IMR-90 (cell line): ENCODE results near the gene TTC23. TPM values are rescaled to one million over a fixed set of nuclear protein-coding genes. Genes with fewer than 3 reads are reported as not detected.

Source experiments
- ATAC-seq: fragments of 200-7000 bp; cut with Tn5 transposase; 2 replicates; pipeline ENCODE4 v1.9.1; 2020; ENCODE audit warnings: low read depth, mild to moderate bottlenecking, moderate library complexity
- BruUV-seq: library from RNA; stranded (reverse); fragments of 400-500 nt; replicated peaks from 2 replicates; lab custom pipeline; 2021; lab: Mats Ljungman, UMichigan
- CTCF ChIA-PET: fragments of 300-600 bp; formaldehyde crosslinking; extraction: SDS; loops from one replicate; lab custom pipeline; 2021; ENCODE audit warnings: antibody characterized with exemption; lab: Yijun Ruan, JAX
- POLR2A ChIA-PET: fragments of 300-600 bp; sonication (Branson Sonifier 250); formaldehyde crosslinking; loops from one replicate; lab custom pipeline; 2022; ENCODE audit warnings: antibody characterized with exemption; ENCODE audit not compliant: unreplicated experiment; lab: Charles Lee
- DNase-seq: peaks from one replicate; pipeline ENCODE4 v3.0.0; 2013
- H2AFZ ChIP-seq: replicated peaks from 2 replicates; pipeline ENCODE3; 2013; ENCODE audit warnings: low read length, mild to moderate bottlenecking; ENCODE audit not compliant: poor library complexity
- H2AK5ac ChIP-seq: 2 replicates; pipeline ENCODE4 v1.6.1; 2013; ENCODE audit warnings: low read depth, low read length, inconsistent platforms
- H2AK9ac ChIP-seq: replicated peaks from 2 replicates; pipeline ENCODE3; 2013; ENCODE audit warnings: mild to moderate bottlenecking, low read depth, low read length, moderate library complexity; ENCODE audit not compliant: poor library complexity
- H2BK120ac ChIP-seq: 2 replicates; pipeline ENCODE4 v1.6.1; 2013; ENCODE audit warnings: low read depth, low read length, inconsistent platforms
- H2BK15ac ChIP-seq: 3 replicates; pipeline ENCODE4 v1.6.1; 2013; ENCODE audit warnings: low read depth, low read length, inconsistent platforms
- H2BK20ac ChIP-seq: 2 replicates; pipeline ENCODE4 v1.6.1; 2013; ENCODE audit warnings: low read depth, mild to moderate bottlenecking, inconsistent platforms, low read length, moderate library complexity
- H2BK5ac ChIP-seq: 2 replicates; pipeline ENCODE4 v1.6.1; 2013; ENCODE audit warnings: mild to moderate bottlenecking, low read depth, low read length, inconsistent platforms; ENCODE audit not compliant: poor library complexity, severe bottlenecking
- H3K14ac ChIP-seq: replicated peaks from 2 replicates; pipeline ENCODE4 v1.6.1; 2013; ENCODE audit warnings: low read depth, low read length, inconsistent platforms
- H3K18ac ChIP-seq: 2 replicates; pipeline ENCODE4 v1.6.1; 2013; ENCODE audit warnings: low read depth, low read length, control low read depth
- H3K23ac ChIP-seq: 2 replicates; pipeline ENCODE4 v1.6.1; 2013; ENCODE audit warnings: low read depth, low read length, inconsistent platforms
- H3K27ac ChIP-seq: 2 replicates; pipeline ENCODE4 v1.5.1; 2013; ENCODE audit warnings: mild to moderate bottlenecking, control low read depth, low read length; ENCODE audit not compliant: insufficient read depth
- H3K27me3 ChIP-seq: 2 replicates; pipeline ENCODE4 v1.6.1; 2013; ENCODE audit warnings: low read length; ENCODE audit not compliant: control insufficient read depth, insufficient read depth
- H3K36me3 ChIP-seq: 2 replicates; pipeline ENCODE4 v1.6.1; 2013; ENCODE audit warnings: low read length, mixed read lengths; ENCODE audit not compliant: control insufficient read depth, insufficient read depth
- H3K4ac ChIP-seq: 2 replicates; pipeline ENCODE4 v1.6.1; 2013; ENCODE audit warnings: low read depth, low read length, inconsistent platforms
- H3K4me1 ChIP-seq: 2 replicates; pipeline ENCODE4 v1.6.1; 2013; ENCODE audit warnings: low read length, mixed read lengths; ENCODE audit not compliant: control insufficient read depth, insufficient read depth
- H3K4me2 ChIP-seq: 2 replicates; pipeline ENCODE4 v1.6.1; 2013; ENCODE audit warnings: low read depth, mild to moderate bottlenecking, control low read depth, low read length, moderate library complexity
- H3K4me3 ChIP-seq: 2 replicates; pipeline ENCODE4 v1.5.1; 2013; ENCODE audit warnings: low read depth, mild to moderate bottlenecking, control low read depth, low read length, moderate library complexity; ENCODE audit not compliant: insufficient read depth
- H3K56ac ChIP-seq: 2 replicates; pipeline ENCODE4 v1.6.1; 2013; ENCODE audit warnings: low read length, inconsistent platforms; ENCODE audit not compliant: insufficient read depth; ENCODE audit errors: extremely low read depth
- H3K79me1 ChIP-seq, 2 experiments: 2 replicates each; pipeline ENCODE4 v1.6.1; 2013; ENCODE audit warnings: low read length in 2 of 2, inconsistent platforms in 1 of 2, low read depth in 1 of 2
- H3K9ac ChIP-seq: 2 replicates; pipeline ENCODE4 v1.6.1; 2013; ENCODE audit warnings: low read depth, low read length, control low read depth
- H3K9me1 ChIP-seq: 2 replicates; pipeline ENCODE4 v1.6.1; 2013; ENCODE audit warnings: low read length, inconsistent platforms; ENCODE audit not compliant: insufficient read depth
- H3K9me3 ChIP-seq: 2 replicates; pipeline ENCODE4 v1.6.1; 2013; ENCODE audit warnings: low read length; ENCODE audit not compliant: control insufficient read depth, insufficient read depth
- H4K20me1 ChIP-seq: 2 replicates; pipeline ENCODE4 v1.6.1; 2013; ENCODE audit warnings: low read length, inconsistent platforms; ENCODE audit not compliant: insufficient read depth
- H4K5ac ChIP-seq: 2 replicates; pipeline ENCODE4 v1.6.1; 2013; ENCODE audit warnings: mild to moderate bottlenecking, low read depth, low read length, control low read depth
- H4K8ac ChIP-seq, 2 experiments: 2 replicates each; pipeline ENCODE4 v1.6.1; 2013; ENCODE audit warnings: low read depth in 2 of 2, low read length in 2 of 2, control low read depth in 1 of 2, inconsistent platforms in 1 of 2
- H4K91ac ChIP-seq: 2 replicates; pipeline ENCODE4 v1.6.1; 2013; ENCODE audit warnings: low read depth, low read length, inconsistent platforms; ENCODE audit not compliant: insufficient read depth
- BHLHE40 ChIP-seq: fragments of 150-350 bp; IDR thresholded peaks from 2 replicates; pipeline ENCODE4 v1.6.1; 2016; ENCODE audit warnings: mild to moderate bottlenecking, low read depth, low read length
- CEBPB ChIP-seq: IDR thresholded peaks from 2 replicates; pipeline ENCODE4 v1.6.1; 2012; ENCODE audit warnings: low read depth, low read length, improper control_type of control experiment
- CHD1 ChIP-seq: IDR thresholded peaks from 2 replicates; pipeline ENCODE4 v1.6.1; 2012; ENCODE audit warnings: low read depth, low read length, improper control_type of control experiment
- MAFK ChIP-seq: IDR thresholded peaks from 2 replicates; pipeline ENCODE4 v1.6.1; 2012; ENCODE audit warnings: low read depth, low read length, improper control_type of control experiment
- MAZ ChIP-seq: IDR thresholded peaks from 2 replicates; pipeline ENCODE4 v1.6.1; 2012; ENCODE audit warnings: low read depth, mild to moderate bottlenecking, low read length, improper control_type of control experiment, moderate library complexity, borderline replicate concordance
- NFE2L2 ChIP-seq: fragments of 150-350 bp; IDR thresholded peaks from 2 replicates; pipeline ENCODE4 v1.6.1; 2016; ENCODE audit warnings: low read depth, mild to moderate bottlenecking, low read length
- POLR2A ChIP-seq: IDR thresholded peaks from 2 replicates; pipeline ENCODE4 v1.6.1; 2012; ENCODE audit warnings: mild to moderate bottlenecking, low read depth, low read length
- RAD21 ChIP-seq: IDR thresholded peaks from 2 replicates; pipeline ENCODE4 v1.6.1; 2012; ENCODE audit warnings: low read length, improper control_type of control experiment
- RCOR1 ChIP-seq: IDR thresholded peaks from 2 replicates; pipeline ENCODE4 v1.6.1; 2012; ENCODE audit warnings: mild to moderate bottlenecking, low read length, improper control_type of control experiment; ENCODE audit not compliant: insufficient replicate concordance
- RFX5 ChIP-seq: IDR thresholded peaks from 2 replicates; pipeline ENCODE4 v1.8.0; 2012; ENCODE audit warnings: low read depth, mild to moderate bottlenecking, low read length, moderate library complexity
- SMC3 ChIP-seq: fragments of 150-350 bp; IDR thresholded peaks from 2 replicates; pipeline ENCODE4 v1.6.1; 2016; ENCODE audit warnings: low read depth, mild to moderate bottlenecking, antibody characterized with exemption, low read length, moderate library complexity
- WGBS, 2 experiments: methylation state at CpG; one replicate each; pipeline versions ENCODE4 v1.1.5 to v1.1.7; 2013; ENCODE audit warnings: missing lambda C conversion rate in 2 of 2; ENCODE audit not compliant: insufficient read length in 1 of 2; ENCODE audit errors: extremely low coverage in 2 of 2; 5-methylcytosine and 5-hydroxymethylcytosine counted together
- dilution Hi-C: fragments of 300-500 bp; cut with HindIII; formaldehyde crosslinking; loops from one replicate; pipeline ENCODE4 v1.14.3; 2018; ENCODE audit warnings: low sequenced_read_pairs; ENCODE audit not compliant: unreplicated experiment
- in situ Hi-C: fragments of 300-500 bp; cut with MboI; formaldehyde crosslinking; loops from 3 replicates; pipeline ENCODE4 v1.14.3; 2019; ENCODE audit warnings: low sequenced_read_pairs, inconsistent platforms, mixed read lengths
- intact Hi-C: fragments of 100-400 bp; cut with micrococcal nuclease; formaldehyde crosslinking; loops from 2 replicates; pipeline ENCODE4 v1.10.0; 2022
- polyA plus RNA-seq, 3 experiments: library from polyadenylated mRNA; depleted of rRNA; stranded (reverse); fragments of >200 nt; gene quantifications; 2 replicates each; pipeline ENCODE4 v1.2.3, GENCODE V29; 2012; ENCODE audit warnings: low replicate concordance in 1 of 3
- total RNA-seq: library from RNA; depleted of rRNA; stranded (reverse); fragments of >200 nt; gene quantifications from 2 replicates; pipeline ENCODE4 v1.2.3, GENCODE V29; 2012
- TF ChIP-seq, protein P1 (sequence below): conservative IDR thresholded peaks from 2 replicates; pipeline ENCODE4 v1.5.1; 2012; ENCODE audit warnings: mild to moderate bottlenecking, low read depth, low read length, improper control_type of control experiment
- TF ChIP-seq, protein P2 (sequence below): fragments of 150-350 bp; IDR thresholded peaks from 2 replicates; pipeline ENCODE4 v1.6.1; 2017; ENCODE audit warnings: mild to moderate bottlenecking, antibody characterized with exemption, low read length, low read depth

The TTC23 gene
- total and polyA plus RNA-seq, 2 of the 4 experiments (the other 2 are of a cell fraction): 7.8 to 29.8 TPM

DNA sequence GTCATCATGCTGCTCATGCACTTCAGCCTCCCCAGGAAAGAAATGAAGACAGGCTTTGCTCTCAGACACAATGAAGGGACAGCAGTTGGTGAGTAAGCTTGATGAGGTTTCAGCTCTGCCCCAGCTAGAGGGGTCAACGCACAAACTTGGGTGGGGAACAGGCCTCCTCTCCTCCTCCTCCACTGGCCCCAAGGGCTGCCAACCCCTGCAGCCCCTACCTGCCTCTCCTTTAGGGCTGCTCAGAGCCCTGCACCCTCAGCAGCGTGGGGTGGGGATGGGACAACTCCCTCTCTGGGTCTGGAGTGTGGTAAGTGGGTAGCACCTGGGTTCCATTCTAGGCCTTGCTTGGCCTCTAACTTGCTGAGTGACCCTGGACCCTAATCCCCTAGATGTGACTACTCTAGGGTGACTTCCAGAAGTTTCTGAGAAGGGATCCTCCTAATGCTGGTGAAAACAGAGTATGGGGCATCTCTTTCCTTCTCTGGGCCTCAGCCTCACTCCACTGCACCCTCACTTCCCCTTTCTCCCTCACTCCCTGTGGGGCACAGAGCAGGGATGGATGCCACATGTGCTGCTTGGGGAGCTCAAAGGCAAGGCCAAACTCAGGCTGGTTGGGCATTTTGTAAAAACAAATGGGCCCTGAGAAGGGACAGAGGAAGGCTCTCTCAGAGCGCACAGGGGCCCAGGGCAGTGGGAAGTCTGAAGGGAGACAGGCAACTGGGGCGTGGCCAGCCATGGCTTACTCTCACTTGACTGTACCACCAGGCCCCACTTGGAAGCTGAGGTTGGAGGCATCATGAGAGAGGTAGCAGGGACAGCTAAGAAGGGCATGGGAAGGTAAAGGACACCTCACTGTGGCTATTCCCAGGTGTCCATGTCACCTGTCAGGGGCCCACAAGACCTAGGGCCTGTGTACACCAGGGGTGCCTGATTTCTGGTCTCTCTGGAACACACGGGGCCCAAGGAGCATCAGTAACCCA lies 80.5 kb downstream of the TTC23 start:
- H4K8ac ChIP-seq: peak overlapping the region; percentile 84 to 89; a peak in 3 of 4 replicates
- H3K4me3 ChIP-seq: no peak overlapping the region
- peak overlapping the region; percentile 93 for H2AK9ac ChIP-seq
- ATAC-seq (peak; percentile 10), DNase-seq (no peak)
- H3K9me3 ChIP-seq: no peaks in the 10 kb centered on the region
- H3K23ac ChIP-seq: peak overlapping the region; percentile 90
- peak overlapping the region; percentile 2; the same call in 1 of the 2 replicates for H3K4me2 ChIP-seq
- intact Hi-C loops: no loop called here
- H4K20me1 ChIP-seq: peaks cover 8% of the 10 kb centered on the region; the same call in 1 of the 2 replicates
- H4K91ac ChIP-seq: peak overlapping the region; percentile 93
- peak overlapping the region; percentile 40 for H4K5ac ChIP-seq
- peak overlapping the region; percentile 74 for H2AFZ ChIP-seq
- WGBS, 2 experiments: 86% methylated on average over 1 of the region's 5 CpGs; no CpG with 5 or more reads in 1 of the 2 experiments
- H3K9me1 ChIP-seq: peaks cover 33% of the 10 kb centered on the region
- no peaks in the 10 kb centered on the region for H3K27me3 ChIP-seq
- in situ Hi-C loops: no loop called here
- peak overlapping the region; percentile 83 for H2BK20ac ChIP-seq
- H2BK15ac ChIP-seq: peak overlapping the region; percentile 83; the same call in 2 of the 3 replicates
- peak overlapping the region; percentile 52 for H3K18ac ChIP-seq
- BruUV-seq: no TSS peak
- dilution Hi-C loops: no loop called here
- peak overlapping the region; percentile 33; the same call in 1 of the 2 replicates for H3K9ac ChIP-seq
- H3K4ac ChIP-seq: peak overlapping the region; percentile 93
- H3K56ac ChIP-seq: peak overlapping the region; percentile 33; the same call in 1 of the 2 replicates
- H3K79me1 ChIP-seq: peaks cover 3 to 19% of the 10 kb centered on the region in 2 experiments; a peak in 3 of 4 replicates
- H3K27ac ChIP-seq: peak overlapping the region; percentile 88
- peaks cover 20% of the 10 kb centered on the region for H3K4me1 ChIP-seq
- ChIA-PET CTCF (interaction anchor here (1.1 kb wide), 1 partner anchor 68 kb away, joined by 4 read pairs; no protein-coding TSS in a partner anchor), POLR2A (no interaction called here)
- peak overlapping the region; percentile 86 for H2BK5ac ChIP-seq
- H3K36me3 ChIP-seq: peaks cover 19% of the 10 kb centered on the region
- H3K14ac ChIP-seq: peak overlapping the region; percentile 94
- H2AK5ac ChIP-seq: peak overlapping the region; percentile 96
- H2BK120ac ChIP-seq: peak overlapping the region; percentile 87
- TF ChIP-seq, protein P1, sequence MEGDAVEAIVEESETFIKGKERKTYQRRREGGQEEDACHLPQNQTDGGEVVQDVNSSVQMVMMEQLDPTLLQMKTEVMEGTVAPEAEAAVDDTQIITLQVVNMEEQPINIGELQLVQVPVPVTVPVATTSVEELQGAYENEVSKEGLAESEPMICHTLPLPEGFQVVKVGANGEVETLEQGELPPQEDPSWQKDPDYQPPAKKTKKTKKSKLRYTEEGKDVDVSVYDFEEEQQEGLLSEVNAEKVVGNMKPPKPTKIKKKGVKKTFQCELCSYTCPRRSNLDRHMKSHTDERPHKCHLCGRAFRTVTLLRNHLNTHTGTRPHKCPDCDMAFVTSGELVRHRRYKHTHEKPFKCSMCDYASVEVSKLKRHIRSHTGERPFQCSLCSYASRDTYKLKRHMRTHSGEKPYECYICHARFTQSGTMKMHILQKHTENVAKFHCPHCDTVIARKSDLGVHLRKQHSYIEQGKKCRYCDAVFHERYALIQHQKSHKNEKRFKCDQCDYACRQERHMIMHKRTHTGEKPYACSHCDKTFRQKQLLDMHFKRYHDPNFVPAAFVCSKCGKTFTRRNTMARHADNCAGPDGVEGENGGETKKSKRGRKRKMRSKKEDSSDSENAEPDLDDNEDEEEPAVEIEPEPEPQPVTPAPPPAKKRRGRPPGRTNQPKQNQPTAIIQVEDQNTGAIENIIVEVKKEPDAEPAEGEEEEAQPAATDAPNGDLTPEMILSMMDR: no peak
- TF ChIP-seq BHLHE40 (no peak), MAFK (no peak), NFE2L2 (no peak), RCOR1 (no peak), CHD1 (no peak), RFX5 (no peak), MAZ (no peak), RAD21 (no peak), SMC3 (no peak), CEBPB (no peak), POLR2A (no peak)
- TF ChIP-seq, protein P2, sequence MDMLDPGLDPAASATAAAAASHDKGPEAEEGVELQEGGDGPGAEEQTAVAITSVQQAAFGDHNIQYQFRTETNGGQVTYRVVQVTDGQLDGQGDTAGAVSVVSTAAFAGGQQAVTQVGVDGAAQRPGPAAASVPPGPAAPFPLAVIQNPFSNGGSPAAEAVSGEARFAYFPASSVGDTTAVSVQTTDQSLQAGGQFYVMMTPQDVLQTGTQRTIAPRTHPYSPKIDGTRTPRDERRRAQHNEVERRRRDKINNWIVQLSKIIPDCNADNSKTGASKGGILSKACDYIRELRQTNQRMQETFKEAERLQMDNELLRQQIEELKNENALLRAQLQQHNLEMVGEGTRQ: no peak
